GM19452 (cell line): ENCODE measurements around the gene SYNRG.
A peak's percentile ranks its signal among the peaks of the same experiment; 100 is the strongest.
"Not testable (repeated sequence)": the region's sequence is repeated elsewhere in the genome, so short reads cannot be mapped to it uniquely, and the experiment has no call there.

Experiments
- ATAC-seq: cut with Tn5 transposase; IDR thresholded peaks from one replicate; pipeline ENCODE4 v1.9.1; 2021; ENCODE audit not compliant: unreplicated experiment

SYNRG gene, protein sequence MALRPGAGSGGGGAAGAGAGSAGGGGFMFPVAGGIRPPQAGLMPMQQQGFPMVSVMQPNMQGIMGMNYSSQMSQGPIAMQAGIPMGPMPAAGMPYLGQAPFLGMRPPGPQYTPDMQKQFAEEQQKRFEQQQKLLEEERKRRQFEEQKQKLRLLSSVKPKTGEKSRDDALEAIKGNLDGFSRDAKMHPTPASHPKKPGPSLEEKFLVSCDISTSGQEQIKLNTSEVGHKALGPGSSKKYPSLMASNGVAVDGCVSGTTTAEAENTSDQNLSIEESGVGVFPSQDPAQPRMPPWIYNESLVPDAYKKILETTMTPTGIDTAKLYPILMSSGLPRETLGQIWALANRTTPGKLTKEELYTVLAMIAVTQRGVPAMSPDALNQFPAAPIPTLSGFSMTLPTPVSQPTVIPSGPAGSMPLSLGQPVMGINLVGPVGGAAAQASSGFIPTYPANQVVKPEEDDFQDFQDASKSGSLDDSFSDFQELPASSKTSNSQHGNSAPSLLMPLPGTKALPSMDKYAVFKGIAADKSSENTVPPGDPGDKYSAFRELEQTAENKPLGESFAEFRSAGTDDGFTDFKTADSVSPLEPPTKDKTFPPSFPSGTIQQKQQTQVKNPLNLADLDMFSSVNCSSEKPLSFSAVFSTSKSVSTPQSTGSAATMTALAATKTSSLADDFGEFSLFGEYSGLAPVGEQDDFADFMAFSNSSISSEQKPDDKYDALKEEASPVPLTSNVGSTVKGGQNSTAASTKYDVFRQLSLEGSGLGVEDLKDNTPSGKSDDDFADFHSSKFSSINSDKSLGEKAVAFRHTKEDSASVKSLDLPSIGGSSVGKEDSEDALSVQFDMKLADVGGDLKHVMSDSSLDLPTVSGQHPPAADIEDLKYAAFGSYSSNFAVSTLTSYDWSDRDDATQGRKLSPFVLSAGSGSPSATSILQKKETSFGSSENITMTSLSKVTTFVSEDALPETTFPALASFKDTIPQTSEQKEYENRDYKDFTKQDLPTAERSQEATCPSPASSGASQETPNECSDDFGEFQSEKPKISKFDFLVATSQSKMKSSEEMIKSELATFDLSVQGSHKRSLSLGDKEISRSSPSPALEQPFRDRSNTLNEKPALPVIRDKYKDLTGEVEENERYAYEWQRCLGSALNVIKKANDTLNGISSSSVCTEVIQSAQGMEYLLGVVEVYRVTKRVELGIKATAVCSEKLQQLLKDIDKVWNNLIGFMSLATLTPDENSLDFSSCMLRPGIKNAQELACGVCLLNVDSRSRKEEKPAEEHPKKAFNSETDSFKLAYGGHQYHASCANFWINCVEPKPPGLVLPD (N-terminal part only)

GRCh38 chr17:37609170-37610040 is at the start of gene SYNRG:
Gene SYNRG, minus strand, starts transcription at chr17:37609418. Its CDS starts 63 bp downstream, at chr17:37609355.
- peak; percentile 80 for ATAC-seq

DNA sequence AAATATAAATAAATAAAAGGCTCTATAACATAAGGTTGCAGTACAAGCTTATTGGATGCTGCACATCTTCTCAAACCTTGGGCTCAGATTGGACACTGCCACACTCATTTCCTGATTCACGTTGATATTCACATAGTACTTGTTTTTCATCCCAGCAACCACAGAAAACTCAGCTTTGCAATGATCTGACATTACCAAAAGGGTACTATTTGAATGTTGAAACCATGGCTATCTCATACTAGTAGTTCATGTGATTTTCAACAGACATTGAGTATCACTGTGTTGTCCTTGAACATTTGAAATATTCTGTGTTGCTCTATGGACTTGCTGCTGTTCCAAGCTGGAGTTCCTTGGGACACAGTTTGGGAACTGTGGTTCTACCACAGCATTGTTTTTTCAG is 48.0 kb upstream of the SYNRG start:
- no peak for ATAC-seq

DNA sequence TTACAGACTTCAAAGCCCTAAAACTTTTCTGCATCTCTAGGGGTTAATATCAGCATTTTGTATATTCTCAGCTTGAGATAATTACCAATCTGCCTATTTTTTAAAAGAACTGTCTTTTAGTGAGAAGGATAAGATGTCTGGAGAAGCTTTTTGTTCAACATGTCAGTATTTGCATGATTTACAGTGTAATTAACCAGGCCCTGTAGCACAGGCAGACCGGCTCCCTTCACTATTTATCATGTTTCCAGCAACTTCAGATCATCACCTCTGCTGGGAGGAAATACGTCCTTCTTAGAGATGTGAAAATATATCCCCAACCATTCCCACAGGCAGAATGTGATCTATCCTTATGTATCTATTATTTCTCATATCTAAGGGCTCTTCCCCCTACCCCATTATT is 42.6 kb upstream of the SYNRG start:
- ATAC-seq, result no peak

DNA sequence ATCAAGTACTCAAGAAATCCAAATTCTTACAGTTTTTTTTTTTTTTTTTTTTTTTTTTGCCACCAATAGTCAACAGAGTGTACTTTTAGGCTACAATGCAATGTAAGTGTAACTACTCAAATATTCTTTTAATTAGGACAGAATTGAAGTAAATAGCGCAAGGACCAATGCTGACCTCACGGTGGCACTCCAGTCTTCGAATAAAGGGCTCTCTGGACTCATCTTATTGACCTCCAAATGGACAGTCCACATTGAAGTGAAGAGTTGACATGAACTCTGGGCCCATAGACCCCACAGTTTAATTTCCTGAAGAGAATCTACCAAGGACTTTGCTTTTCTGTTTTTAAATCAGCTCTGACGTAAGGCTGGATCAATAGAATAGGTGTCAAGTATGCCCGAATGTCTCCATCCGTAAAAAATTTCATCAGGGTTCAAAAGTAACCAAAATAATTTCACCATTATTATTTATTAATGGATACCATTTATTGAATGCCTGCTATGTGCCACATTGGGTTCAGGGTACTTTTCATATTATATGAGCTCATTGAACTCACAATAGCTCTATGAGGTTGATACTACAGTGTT is 41.3 kb upstream of the SYNRG start:
- ATAC-seq, result no peak

DNA sequence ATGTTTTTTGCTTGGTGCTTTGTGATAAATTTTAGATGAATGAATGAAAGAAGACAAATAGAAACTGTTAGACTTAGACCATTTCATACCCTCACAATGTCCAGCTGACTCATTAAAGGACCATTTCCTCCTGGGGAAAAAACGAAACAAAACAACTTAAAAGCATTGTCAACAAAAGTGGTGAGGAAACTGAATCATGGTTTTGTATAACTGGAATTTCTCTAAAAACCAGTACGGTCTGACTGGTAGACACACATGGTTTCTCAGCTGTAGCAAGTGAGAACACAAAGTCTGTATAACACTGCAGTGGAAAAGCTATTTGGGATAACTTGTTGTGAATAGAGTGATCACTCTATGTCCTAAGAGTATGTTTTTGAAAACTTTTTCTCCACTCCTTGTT is 39.3 kb upstream of the SYNRG start:
- ATAC-seq, result no peak

- no peak for ATAC-seq
Measured at GRCh38 chr17:37647856-37648255, 38.6 kb upstream of the SYNRG start.

GRCh38 chr17:37643869-37644268 is 34.7 kb upstream of the SYNRG start:
- no peak for ATAC-seq

DNA sequence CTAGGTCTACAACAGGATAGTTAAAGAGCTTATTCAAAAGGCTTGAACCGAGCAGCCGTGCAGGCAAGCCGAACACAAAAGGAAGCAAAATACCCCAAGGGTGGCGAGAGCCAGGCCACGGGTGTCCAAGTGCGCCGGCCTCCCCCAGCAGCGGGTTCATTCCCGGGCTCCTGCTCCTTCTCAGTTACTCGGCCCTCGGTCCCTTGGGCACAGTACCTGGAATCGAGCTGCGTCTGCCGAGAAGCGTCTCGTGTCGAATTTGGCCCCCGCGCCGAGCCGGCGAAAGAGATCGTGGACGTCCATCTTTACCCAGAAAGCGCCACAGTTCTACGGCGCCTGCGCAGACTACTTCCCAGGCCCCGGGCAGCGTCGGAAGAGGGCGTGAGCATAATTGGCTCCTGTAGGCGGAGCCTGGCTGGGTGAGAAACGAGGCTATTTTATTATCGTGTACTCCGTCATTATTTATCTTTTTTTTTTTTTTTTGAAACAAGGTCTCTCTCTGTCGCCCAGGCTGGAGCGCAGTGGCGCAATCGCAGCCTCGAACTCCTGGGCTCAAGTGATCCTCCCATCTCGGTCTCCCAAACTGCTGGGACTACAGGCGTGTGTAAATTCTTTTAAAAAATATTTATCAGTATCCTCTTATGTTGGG is 34.0 kb upstream of the SYNRG start, which contains the start of gene DDX52:
Gene DDX52 (minus strand): TSS at position 329 of the 649 bp plus-strand sequence. CDS start 26 bp downstream, at position 303.
- ATAC-seq, result peak; percentile 80

DNA sequence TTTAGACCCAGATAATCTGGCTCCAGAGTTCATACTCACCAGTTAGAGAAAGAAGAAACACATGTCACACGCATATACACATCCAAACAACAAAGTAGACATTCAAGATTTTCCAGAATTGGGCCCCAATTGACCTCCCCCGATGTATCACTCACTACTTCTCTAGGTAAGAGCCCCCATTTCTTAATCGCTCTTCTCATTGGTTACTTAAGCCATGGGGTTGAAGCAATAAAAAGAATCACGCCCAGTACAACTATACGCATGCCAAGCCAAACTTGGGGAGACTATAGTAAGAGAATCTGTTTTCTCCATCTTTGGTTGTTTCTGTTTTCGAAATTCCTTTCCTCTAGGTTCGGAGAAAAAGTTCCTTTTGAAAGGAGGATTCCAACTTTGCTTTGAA is 33.5 kb upstream of the SYNRG start:
- ATAC-seq, result no peak

DNA sequence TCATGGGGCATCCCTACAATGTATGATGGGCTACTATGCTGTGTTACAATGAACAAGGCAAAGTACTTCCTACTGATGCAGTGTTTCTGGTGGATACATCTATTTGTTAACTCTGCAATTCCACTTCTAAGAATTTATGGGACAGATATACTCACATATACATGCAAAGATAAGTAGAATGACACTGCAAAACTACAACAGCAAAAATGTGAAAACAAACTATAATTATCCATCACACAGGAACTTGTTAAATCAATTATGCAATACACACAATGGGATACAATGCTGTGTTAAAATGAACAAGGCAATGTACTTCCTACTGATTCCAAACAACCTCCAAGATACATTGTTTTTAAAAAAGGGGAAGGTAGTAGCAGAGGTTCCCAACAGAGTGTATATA is 30.8 kb upstream of the SYNRG start:
- no peak for ATAC-seq

- no peak for ATAC-seq
Measured at GRCh38 chr17:37637956-37638355, 28.7 kb upstream of the SYNRG start.

GRCh38 chr17:37616430-37616829 is 7.2 kb upstream of the SYNRG start:
- not testable (repeated sequence) for ATAC-seq

- ATAC-seq, result no peak
Measured at GRCh38 chr17:37614823-37615222, 5.6 kb upstream of the SYNRG start.

- no peak for ATAC-seq
Measured at GRCh38 chr17:37614391-37614790, 5.2 kb upstream of the SYNRG start.

GRCh38 chr17:37610971-37611370 is 1.8 kb upstream of the SYNRG start:
- ATAC-seq, result no peak

- not testable (repeated sequence) for ATAC-seq
Measured at GRCh38 chr17:37610041-37610420, 813 bp upstream of the SYNRG start.

DNA sequence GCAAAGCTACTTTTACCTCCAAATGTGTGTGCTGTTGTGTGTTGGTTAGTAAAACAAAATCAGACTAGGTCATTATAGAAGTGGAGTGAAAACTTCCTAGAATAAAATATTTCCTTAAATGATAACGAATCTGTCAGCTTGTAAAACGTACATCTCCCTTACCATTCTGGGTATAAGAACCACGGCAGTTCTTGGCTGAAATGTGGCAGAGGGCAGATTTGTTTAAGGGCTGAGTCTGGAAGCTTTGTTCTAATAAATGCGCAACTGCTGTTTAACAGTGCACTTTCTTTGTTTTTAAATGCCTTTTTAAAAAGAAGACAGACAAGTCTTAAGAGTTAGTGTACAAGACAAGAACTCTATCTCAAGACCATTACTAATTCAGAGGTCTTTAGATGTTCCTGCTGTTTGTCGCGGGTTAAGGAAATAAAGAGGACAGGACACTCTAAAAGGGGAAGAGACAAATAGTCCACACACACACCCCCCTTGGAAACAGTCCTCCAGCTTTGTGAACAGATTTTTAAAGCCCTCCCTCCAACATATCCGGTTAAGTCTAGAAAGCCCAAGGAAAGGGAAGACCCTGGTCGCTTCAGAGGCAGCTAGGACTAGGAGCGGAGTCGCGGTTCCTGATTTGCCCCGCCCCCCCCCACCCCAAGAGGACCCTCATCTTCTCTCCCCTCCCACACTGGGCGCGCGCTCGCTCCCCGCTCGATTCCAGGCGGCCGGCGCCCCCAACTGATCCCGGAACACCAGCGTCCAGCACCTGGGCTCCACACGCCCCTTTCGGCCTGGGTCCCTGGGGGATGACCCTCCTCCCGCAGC is 658 bp downstream of the SYNRG start:
- peak; percentile 20 for ATAC-seq

DNA sequence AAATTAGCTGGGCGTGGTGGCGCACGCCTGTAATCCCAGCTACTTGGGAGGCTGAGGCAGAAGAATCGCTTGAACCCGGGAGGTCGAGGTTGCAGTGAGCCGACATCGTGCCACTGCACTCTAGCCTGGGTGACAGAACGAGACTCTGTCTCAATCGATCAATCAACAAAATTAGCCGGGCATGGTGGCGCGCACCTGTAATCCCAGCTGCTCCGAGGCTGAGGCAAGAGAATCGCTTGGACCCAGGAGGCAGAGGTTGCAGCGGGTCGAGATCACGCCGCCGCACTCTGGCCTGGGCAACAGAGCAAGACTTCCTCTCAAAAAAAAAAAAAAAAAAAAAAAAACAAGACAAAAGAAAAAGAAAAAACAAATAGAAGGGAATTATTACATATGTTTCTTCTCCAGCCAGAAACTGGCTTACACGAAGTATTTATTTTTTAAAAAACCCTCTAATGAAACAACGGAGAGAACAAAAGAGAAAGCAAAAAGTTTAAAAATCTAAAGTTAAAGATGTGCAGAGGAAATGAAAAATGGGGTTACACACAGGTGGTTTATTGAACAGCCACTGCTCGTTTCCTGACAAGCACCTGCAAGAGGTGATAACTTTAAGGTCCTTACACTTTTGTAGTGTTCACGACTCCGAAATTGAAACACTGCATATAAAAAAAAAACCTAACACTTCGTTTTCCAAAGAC is 1.4 kb downstream of the SYNRG start:
- no peak for ATAC-seq
